HG03025 (cell line): Measurements from ENCODE around the gene NEK6.

Source experiments
- ATAC-seq: cut with Tn5 transposase; IDR thresholded peaks from one replicate; pipeline ENCODE4 v1.9.1; 2021; ENCODE audit warnings: mild to moderate bottlenecking, moderate library complexity; ENCODE audit not compliant: unreplicated experiment, low FRiP score

Gene NEK6

GRCh38 chr9:124257844-124258606, at the start of gene NEK6:
NEK6 (plus strand) TSS chr9:124257949; CDS start chr9:124301965, 44,016 bp downstream.
- ATAC-seq = no peak

GRCh38 chr9:124208571-124208970, 49.2 kb upstream of the NEK6 start:
- no peak for ATAC-seq

GRCh38 chr9:124209279-124209678, 48.5 kb upstream of the NEK6 start:
- no peak for ATAC-seq

GRCh38 chr9:124209774-124210173, 48.0 kb upstream of the NEK6 start:
- ATAC-seq = no peak

GRCh38 chr9:124210697-124211096, 47.1 kb upstream of the NEK6 start:
- no peak for ATAC-seq

GRCh38 chr9:124212381-124213050, 45.2 kb upstream of the NEK6 start:
- no peak for ATAC-seq

GRCh38 chr9:124213396-124213795, 44.4 kb upstream of the NEK6 start:
- ATAC-seq = no peak

GRCh38 chr9:124214116-124214515, 43.6 kb upstream of the NEK6 start:
- ATAC-seq = no peak

GRCh38 chr9:124214596-124215367, 43.0 kb upstream of the NEK6 start:
- ATAC-seq = no peak

GRCh38 chr9:124215368-124215910, 42.3 kb upstream of the NEK6 start:
- no peak for ATAC-seq

GRCh38 chr9:124215956-124216355, 41.8 kb upstream of the NEK6 start:
- ATAC-seq = no peak

- no peak for ATAC-seq
These were observed 41.1 kb upstream of the NEK6 start for GRCh38 chr9:124216474-124217176.

GRCh38 chr9:124217836-124218437, 39.8 kb upstream of the NEK6 start:
- ATAC-seq = no peak

GRCh38 chr9:124218438-124218982, 39.2 kb upstream of the NEK6 start:
- peak; percentile 53 for ATAC-seq

- ATAC-seq = no peak
These were observed 38.7 kb upstream of the NEK6 start for GRCh38 chr9:124218987-124219461.

GRCh38 chr9:124220946-124221451, 36.8 kb upstream of the NEK6 start:
- ATAC-seq = no peak

- ATAC-seq = no peak
These were observed 36.1 kb upstream of the NEK6 start for GRCh38 chr9:124221676-124222075.

GRCh38 chr9:124222109-124222508, 35.6 kb upstream of the NEK6 start:
- no peak for ATAC-seq
